Liver (tissue), 9 donors: ENCODE measurements around the gene SNX17. TPM values are rescaled to one million over a fixed set of nuclear protein-coding genes. Genes with fewer than 3 reads are reported as not detected.

Experiments used
- DNase-seq: peaks from one replicate; pipeline ENCODE4 v3.0.0-alpha.2; 2017; ENCODE audit warnings: low spot score
- H3K27ac ChIP-seq, 2 donors: one replicate each; pipeline ENCODE4 v1.7.0; 2013; ENCODE audit warnings: inconsistent platforms in 2 of 2, low read length in 2 of 2, control low read depth in 1 of 2, low read depth in 1 of 2, mild to moderate bottlenecking in 1 of 2
- H3K27me3 ChIP-seq, 4 donors: one replicate each; pipeline versions ENCODE4 v1.6.1 to v1.7.0; 2013; ENCODE audit warnings: low read length in 3 of 4, inconsistent platforms in 1 of 4, mild to moderate bottlenecking in 1 of 4, moderate library complexity in 1 of 4; ENCODE audit not compliant: control insufficient read depth in 4 of 4, insufficient read depth in 4 of 4
- H3K36me3 ChIP-seq, 4 donors: one replicate each; pipeline versions ENCODE4 v1.6.1 to v1.7.0; 2013; ENCODE audit warnings: low read length in 3 of 4, mild to moderate bottlenecking in 3 of 4, low read depth in 1 of 4, moderate library complexity in 1 of 4; ENCODE audit not compliant: control insufficient read depth in 4 of 4, insufficient read depth in 3 of 4
- H3K4me1 ChIP-seq, 4 donors: one replicate each; pipeline versions ENCODE4 v1.6.1 to v1.7.0; 2013; ENCODE audit warnings: low read length in 3 of 4, mild to moderate bottlenecking in 3 of 4, moderate library complexity in 1 of 4; ENCODE audit not compliant: control insufficient read depth in 4 of 4, insufficient read depth in 4 of 4
- H3K4me3 ChIP-seq, 3 donors: one replicate each; pipeline versions ENCODE4 v1.6.1 to v1.7.0; 2013; ENCODE audit warnings: low read length in 3 of 3, control low read depth in 1 of 3, low read depth in 1 of 3, mild to moderate bottlenecking in 1 of 3
- H3K9ac ChIP-seq, 2 donors: one replicate each; pipeline ENCODE4 v1.7.0; 2013; ENCODE audit warnings: low read length in 2 of 2, mild to moderate bottlenecking in 2 of 2, moderate library complexity in 2 of 2, control low read depth in 1 of 2, low read depth in 1 of 2
- H3K9me3 ChIP-seq, 4 donors: one replicate each; pipeline versions ENCODE4 v1.6.1 to v1.7.0; 2013; ENCODE audit warnings: low read length in 3 of 4; ENCODE audit not compliant: control insufficient read depth in 4 of 4
- EGR1 ChIP-seq, 2 donors: IDR thresholded peaks; 2 replicates each; pipeline ENCODE4 v1.6.1; 2016 to 2018; ENCODE audit warnings: antibody characterized with exemption in 2 of 2, low read depth in 2 of 2
- FOXA1 ChIP-seq: IDR thresholded peaks from 2 replicates; pipeline ENCODE4 v1.6.1; 2016; ENCODE audit warnings: antibody characterized with exemption
- FOXA2 ChIP-seq: IDR thresholded peaks from 2 replicates; pipeline ENCODE4 v1.6.1; 2016; ENCODE audit warnings: antibody characterized with exemption
- GABPA ChIP-seq, 2 donors: IDR thresholded peaks in 1 of 2; conservative IDR thresholded peaks in 1 of 2; 2 replicates each; pipeline ENCODE4 v1.6.1; 2016; ENCODE audit warnings: antibody characterized with exemption in 2 of 2, mild to moderate bottlenecking in 1 of 2, moderate library complexity in 1 of 2
- HNF4A ChIP-seq, 2 donors: conservative IDR thresholded peaks; 2 replicates each; pipeline ENCODE4 v1.6.1; 2016; ENCODE audit warnings: antibody characterized with exemption in 2 of 2, mild to moderate bottlenecking in 2 of 2
- HNF4G ChIP-seq: IDR thresholded peaks from 2 replicates; pipeline ENCODE4 v1.6.1; 2016; ENCODE audit warnings: antibody characterized with exemption
- JUND ChIP-seq, 2 donors: IDR thresholded peaks; 2 replicates each; pipeline ENCODE4 v1.6.1; 2016; ENCODE audit warnings: antibody characterized with exemption in 2 of 2
- NR2F2 ChIP-seq: IDR thresholded peaks from 2 replicates; pipeline ENCODE4 v1.6.1; 2016; ENCODE audit warnings: antibody characterized with exemption
- RAD21 ChIP-seq, 2 donors: IDR thresholded peaks; 2 replicates each; pipeline ENCODE4 v1.6.1; 2016; ENCODE audit warnings: antibody characterized with exemption in 2 of 2, mild to moderate bottlenecking in 2 of 2
- RXRA ChIP-seq, 2 donors: IDR thresholded peaks; 2 replicates each; pipeline ENCODE4 v1.6.1; 2017 to 2018; ENCODE audit warnings: antibody characterized with exemption in 2 of 2, mild to moderate bottlenecking in 1 of 2
- SP1 ChIP-seq: IDR thresholded peaks from 2 replicates; pipeline ENCODE4 v1.6.1; 2018; ENCODE audit warnings: antibody characterized with exemption, mild to moderate bottlenecking
- TAF1 ChIP-seq: conservative IDR thresholded peaks from 2 replicates; pipeline ENCODE4 v1.6.1; 2016; ENCODE audit warnings: antibody characterized with exemption, mild to moderate bottlenecking
- YY1 ChIP-seq: IDR thresholded peaks from 2 replicates; pipeline ENCODE4 v1.6.1; 2016; ENCODE audit warnings: antibody characterized with exemption, mild to moderate bottlenecking
- WGBS: extraction: QIAGEN DNeasy Blood & Tissue Kit; methylation state at CpG from one replicate; pipeline ENCODE4 v1.1.7; 2013; 5-methylcytosine and 5-hydroxymethylcytosine counted together
- polyA plus RNA-seq, 2 donors: library from polyadenylated mRNA; stranded (reverse) in 1 of 2; unstranded in 1 of 2; fragments of 200-250 nt in 1 of 2; fragments of >200 nt in 1 of 2; fragmentation: Nextera tagmentation in 1 of 2; extraction: Ambion mirVana in 1 of 2; gene quantifications; one replicate each; pipeline versions ENCODE4 v1.2.1 to v1.2.3, GENCODE V29; 2013 to 2015
- total RNA-seq, 2 donors: library from RNA; depleted of rRNA; stranded (reverse); fragments of >200 nt; gene quantifications; one replicate each; pipeline ENCODE4 v1.2.3, GENCODE V29; 2014
- TF ChIP-seq, protein P1 (sequence below): IDR thresholded peaks from 2 replicates; pipeline ENCODE4 v1.6.1; 2016; ENCODE audit warnings: antibody characterized with exemption, mild to moderate bottlenecking
- TF ChIP-seq, protein P2 (sequence below): IDR thresholded peaks from 2 replicates; pipeline ENCODE4 v1.6.1; 2016; ENCODE audit warnings: antibody characterized with exemption
- TF ChIP-seq, protein P3 (sequence below): IDR thresholded peaks from 2 replicates; pipeline ENCODE4 v1.6.1; 2016; ENCODE audit warnings: antibody characterized with exemption
- TF ChIP-seq, protein P4 (sequence below): fragments of 150-350 bp; IDR thresholded peaks from 2 replicates; pipeline ENCODE4 v1.5.1; 2017; ENCODE audit warnings: improper control_type of control experiment, low read depth, low read length; ENCODE audit not compliant: missing input control
- TF ChIP-seq, protein P5 (sequence below): IDR thresholded peaks from 2 replicates; pipeline ENCODE4 v1.6.1; 2016; ENCODE audit warnings: antibody characterized with exemption
- donor health status: healthy.
- donor health status: healthy.
- donor health status: healthy.
- donor health status: healthy.
- donor health status: healthy.

The SNX17 gene, protein sequence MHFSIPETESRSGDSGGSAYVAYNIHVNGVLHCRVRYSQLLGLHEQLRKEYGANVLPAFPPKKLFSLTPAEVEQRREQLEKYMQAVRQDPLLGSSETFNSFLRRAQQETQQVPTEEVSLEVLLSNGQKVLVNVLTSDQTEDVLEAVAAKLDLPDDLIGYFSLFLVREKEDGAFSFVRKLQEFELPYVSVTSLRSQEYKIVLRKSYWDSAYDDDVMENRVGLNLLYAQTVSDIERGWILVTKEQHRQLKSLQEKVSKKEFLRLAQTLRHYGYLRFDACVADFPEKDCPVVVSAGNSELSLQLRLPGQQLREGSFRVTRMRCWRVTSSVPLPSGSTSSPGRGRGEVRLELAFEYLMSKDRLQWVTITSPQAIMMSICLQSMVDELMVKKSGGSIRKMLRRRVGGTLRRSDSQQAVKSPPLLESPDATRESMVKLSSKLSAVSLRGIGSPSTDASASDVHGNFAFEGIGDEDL
- 10 to 100 TPM; 53.7 to 65.3 TPM for total RNA-seq
- 10 to 100 TPM; 57.7 to 60.5 TPM for polyA plus RNA-seq

DNA sequence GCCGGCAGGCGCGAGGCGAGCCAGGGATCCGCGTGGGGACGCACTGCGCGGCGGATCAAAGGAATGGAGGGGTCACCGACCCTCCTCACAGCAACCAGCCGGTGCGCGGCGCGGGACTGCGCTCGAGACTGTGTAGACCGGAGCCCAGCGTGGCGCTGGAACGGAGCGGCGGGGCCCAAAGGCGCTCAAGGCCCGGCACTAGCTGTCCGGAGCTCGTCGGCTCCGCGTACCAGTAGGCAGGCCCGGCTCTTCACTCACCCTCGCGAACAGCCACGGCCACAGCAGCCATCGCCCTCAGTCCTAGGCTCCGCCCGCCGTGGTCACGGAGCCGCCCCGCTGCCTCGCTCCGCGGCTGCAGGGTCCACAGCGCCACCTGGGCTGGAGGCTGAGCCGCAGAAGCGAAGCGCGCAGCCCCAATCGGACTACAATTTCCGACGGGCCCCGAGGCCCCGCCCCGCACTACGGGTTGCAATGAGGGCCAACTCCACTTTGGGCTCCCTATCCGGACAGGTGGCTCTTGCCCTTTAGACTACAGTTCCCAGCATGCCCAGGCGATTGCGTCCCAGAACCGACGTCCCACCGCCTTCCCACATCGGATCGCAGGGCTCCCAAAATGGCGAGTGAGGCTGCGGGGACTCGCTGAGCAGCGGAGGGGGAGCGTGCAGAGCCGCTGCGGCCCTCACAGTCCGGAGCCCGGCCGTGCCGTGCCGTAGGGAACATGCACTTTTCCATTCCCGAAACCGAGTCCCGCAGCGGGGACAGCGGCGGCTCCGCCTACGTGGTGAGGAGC, at the start of gene SNX17, which contains the start of gene EIF2B4:
Gene SNX17 (plus strand): TSS at position 591 of the 790 bp plus-strand sequence. CDS start 128 bp downstream, at position 719.
Gene EIF2B4 (minus strand): TSS at position 313 of the 790 bp plus-strand sequence. CDS start 24 bp downstream, at position 289.
- no peaks in the 10 kb centered on the region for H3K9me3 ChIP-seq
- peak within 1 kb of the TSS; percentile 90 to 94 (median 94) for H3K4me3 ChIP-seq
- peaks cover 14 to 49% (median 38%) of the 10 kb centered on the region in 4 donors for H3K36me3 ChIP-seq
- H3K4me1 ChIP-seq, result peaks cover 0 to 32% (median 25%) of the 10 kb centered on the region in 4 donors
- H3K9ac ChIP-seq, result peak within 1 kb of the TSS; percentile 85 to 93
- peak within 1 kb of the TSS; percentile 81 to 92 for H3K27ac ChIP-seq
- under 1% methylated on average over 85 of the region's 85 CpGs for WGBS
- TF ChIP-seq RXRA (IDR thresholded peaks at IDR 0.05) (peak; percentile 52 to 62), TAF1 (peak; percentile 62), HNF4A (conservative IDR thresholded peaks at IDR 0.05) (peak; percentile 70 to 77), JUND (IDR thresholded peaks at IDR 0.05) (no peak), NR2F2 (no peak), HNF4G (peak; percentile 24), SP1 (peak; percentile 96), GABPA (IDR thresholded peaks at IDR 0.05 in 1 of 2, conservative IDR thresholded peaks at IDR 0.05 in 1 of 2) (peak in 1 of 2 donors; percentile 90), FOXA1 (peak; percentile 35), RAD21 (IDR thresholded peaks at IDR 0.05) (peak; percentile 69 to 72), FOXA2 (no peak), EGR1 (IDR thresholded peaks at IDR 0.05; ENCODE audit: low read depth in 2 of 2) (peak in 1 of 2 donors; percentile 29), YY1 (peak; percentile 98)
- TF ChIP-seq, protein P1, sequence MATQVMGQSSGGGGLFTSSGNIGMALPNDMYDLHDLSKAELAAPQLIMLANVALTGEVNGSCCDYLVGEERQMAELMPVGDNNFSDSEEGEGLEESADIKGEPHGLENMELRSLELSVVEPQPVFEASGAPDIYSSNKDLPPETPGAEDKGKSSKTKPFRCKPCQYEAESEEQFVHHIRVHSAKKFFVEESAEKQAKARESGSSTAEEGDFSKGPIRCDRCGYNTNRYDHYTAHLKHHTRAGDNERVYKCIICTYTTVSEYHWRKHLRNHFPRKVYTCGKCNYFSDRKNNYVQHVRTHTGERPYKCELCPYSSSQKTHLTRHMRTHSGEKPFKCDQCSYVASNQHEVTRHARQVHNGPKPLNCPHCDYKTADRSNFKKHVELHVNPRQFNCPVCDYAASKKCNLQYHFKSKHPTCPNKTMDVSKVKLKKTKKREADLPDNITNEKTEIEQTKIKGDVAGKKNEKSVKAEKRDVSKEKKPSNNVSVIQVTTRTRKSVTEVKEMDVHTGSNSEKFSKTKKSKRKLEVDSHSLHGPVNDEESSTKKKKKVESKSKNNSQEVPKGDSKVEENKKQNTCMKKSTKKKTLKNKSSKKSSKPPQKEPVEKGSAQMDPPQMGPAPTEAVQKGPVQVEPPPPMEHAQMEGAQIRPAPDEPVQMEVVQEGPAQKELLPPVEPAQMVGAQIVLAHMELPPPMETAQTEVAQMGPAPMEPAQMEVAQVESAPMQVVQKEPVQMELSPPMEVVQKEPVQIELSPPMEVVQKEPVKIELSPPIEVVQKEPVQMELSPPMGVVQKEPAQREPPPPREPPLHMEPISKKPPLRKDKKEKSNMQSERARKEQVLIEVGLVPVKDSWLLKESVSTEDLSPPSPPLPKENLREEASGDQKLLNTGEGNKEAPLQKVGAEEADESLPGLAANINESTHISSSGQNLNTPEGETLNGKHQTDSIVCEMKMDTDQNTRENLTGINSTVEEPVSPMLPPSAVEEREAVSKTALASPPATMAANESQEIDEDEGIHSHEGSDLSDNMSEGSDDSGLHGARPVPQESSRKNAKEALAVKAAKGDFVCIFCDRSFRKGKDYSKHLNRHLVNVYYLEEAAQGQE, result peak; percentile 72
- TF ChIP-seq, protein P2, sequence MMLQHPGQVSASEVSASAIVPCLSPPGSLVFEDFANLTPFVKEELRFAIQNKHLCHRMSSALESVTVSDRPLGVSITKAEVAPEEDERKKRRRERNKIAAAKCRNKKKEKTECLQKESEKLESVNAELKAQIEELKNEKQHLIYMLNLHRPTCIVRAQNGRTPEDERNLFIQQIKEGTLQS, result peak; percentile 58
- TF ChIP-seq, protein P3, sequence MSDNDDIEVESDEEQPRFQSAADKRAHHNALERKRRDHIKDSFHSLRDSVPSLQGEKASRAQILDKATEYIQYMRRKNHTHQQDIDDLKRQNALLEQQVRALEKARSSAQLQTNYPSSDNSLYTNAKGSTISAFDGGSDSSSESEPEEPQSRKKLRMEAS, result peak; percentile 98
- TF ChIP-seq, protein P4, sequence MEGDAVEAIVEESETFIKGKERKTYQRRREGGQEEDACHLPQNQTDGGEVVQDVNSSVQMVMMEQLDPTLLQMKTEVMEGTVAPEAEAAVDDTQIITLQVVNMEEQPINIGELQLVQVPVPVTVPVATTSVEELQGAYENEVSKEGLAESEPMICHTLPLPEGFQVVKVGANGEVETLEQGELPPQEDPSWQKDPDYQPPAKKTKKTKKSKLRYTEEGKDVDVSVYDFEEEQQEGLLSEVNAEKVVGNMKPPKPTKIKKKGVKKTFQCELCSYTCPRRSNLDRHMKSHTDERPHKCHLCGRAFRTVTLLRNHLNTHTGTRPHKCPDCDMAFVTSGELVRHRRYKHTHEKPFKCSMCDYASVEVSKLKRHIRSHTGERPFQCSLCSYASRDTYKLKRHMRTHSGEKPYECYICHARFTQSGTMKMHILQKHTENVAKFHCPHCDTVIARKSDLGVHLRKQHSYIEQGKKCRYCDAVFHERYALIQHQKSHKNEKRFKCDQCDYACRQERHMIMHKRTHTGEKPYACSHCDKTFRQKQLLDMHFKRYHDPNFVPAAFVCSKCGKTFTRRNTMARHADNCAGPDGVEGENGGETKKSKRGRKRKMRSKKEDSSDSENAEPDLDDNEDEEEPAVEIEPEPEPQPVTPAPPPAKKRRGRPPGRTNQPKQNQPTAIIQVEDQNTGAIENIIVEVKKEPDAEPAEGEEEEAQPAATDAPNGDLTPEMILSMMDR, result peak; percentile 62
- TF ChIP-seq, protein P5, sequence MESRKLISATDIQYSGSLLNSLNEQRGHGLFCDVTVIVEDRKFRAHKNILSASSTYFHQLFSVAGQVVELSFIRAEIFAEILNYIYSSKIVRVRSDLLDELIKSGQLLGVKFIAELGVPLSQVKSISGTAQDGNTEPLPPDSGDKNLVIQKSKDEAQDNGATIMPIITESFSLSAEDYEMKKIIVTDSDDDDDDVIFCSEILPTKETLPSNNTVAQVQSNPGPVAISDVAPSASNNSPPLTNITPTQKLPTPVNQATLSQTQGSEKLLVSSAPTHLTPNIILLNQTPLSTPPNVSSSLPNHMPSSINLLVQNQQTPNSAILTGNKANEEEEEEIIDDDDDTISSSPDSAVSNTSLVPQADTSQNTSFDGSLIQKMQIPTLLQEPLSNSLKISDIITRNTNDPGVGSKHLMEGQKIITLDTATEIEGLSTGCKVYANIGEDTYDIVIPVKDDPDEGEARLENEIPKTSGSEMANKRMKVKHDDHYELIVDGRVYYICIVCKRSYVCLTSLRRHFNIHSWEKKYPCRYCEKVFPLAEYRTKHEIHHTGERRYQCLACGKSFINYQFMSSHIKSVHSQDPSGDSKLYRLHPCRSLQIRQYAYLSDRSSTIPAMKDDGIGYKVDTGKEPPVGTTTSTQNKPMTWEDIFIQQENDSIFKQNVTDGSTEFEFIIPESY, result peak; percentile 97
- H3K27me3 ChIP-seq, result no peaks in the 10 kb centered on the region
- peak; percentile 99 for DNase-seq
